ENCODE data around the gene CUL2.

Gene CUL2

DNA sequence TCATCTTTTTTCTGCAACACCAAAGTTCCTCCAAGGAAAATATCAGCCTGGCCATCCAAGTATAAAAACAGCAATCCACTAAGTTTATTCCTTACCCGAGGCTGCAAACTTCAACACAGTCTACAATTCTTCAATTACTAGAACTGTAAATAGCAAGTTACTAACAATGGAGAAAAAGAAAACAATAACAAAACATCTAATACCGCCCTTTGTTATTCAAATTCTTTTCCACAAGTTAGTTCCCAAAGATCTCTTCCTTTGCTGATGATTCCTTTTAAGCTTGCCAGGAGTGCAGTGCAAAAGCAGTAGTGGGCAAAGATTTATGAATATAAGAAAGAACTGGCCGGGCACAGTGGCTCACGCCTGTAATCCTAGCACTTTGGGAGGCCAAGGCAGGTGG, 86.2 kb downstream of the CUL2 start:
- no peak overlapping the region for H3K4me3 ChIP-seq (ENCODE audit: insufficient read depth, low read length, poor library complexity, severe bottlenecking)
- H3F3A ChIP-seq (ENCODE audit: insufficient read depth) = no peaks in the 10 kb centered on the region
- no peaks in the 10 kb centered on the region for H3K9me3 ChIP-seq (ENCODE audit: insufficient read depth, low read length)
- TF ChIP-seq, protein P1, sequence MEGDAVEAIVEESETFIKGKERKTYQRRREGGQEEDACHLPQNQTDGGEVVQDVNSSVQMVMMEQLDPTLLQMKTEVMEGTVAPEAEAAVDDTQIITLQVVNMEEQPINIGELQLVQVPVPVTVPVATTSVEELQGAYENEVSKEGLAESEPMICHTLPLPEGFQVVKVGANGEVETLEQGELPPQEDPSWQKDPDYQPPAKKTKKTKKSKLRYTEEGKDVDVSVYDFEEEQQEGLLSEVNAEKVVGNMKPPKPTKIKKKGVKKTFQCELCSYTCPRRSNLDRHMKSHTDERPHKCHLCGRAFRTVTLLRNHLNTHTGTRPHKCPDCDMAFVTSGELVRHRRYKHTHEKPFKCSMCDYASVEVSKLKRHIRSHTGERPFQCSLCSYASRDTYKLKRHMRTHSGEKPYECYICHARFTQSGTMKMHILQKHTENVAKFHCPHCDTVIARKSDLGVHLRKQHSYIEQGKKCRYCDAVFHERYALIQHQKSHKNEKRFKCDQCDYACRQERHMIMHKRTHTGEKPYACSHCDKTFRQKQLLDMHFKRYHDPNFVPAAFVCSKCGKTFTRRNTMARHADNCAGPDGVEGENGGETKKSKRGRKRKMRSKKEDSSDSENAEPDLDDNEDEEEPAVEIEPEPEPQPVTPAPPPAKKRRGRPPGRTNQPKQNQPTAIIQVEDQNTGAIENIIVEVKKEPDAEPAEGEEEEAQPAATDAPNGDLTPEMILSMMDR (IDR thresholded peaks at IDR 0.05; ENCODE audit: insufficient read depth, low read length, poor library complexity, severe bottlenecking) = no peak
- TF ChIP-seq EZH2phosphoT487 (conservative IDR thresholded peaks at IDR 0.05; ENCODE audit: low read length) = no peak
- H3K27ac ChIP-seq (ENCODE audit: low read depth, low read length) = no peak overlapping the region
- H3K9me2 ChIP-seq (replicated peaks; ENCODE audit: insufficient read depth, low read length) = no peaks in the 10 kb centered on the region
- peaks cover 3% of the 10 kb centered on the region; the same call in 1 of the 2 replicates for H3K36me3 ChIP-seq (ENCODE audit: low read length)
- no peaks in the 10 kb centered on the region for H4K20me1 ChIP-seq (ENCODE audit: low read depth, low read length)
- no peaks in the 10 kb centered on the region for H3K27me3 ChIP-seq (ENCODE audit: low read length)
- no peaks in the 10 kb centered on the region for H3K79me2 ChIP-seq (ENCODE audit: insufficient read depth, low read length)
- H2AFZ ChIP-seq (ENCODE audit: low read depth, low read length, severe bottlenecking) = no peak overlapping the region
- H3K9ac ChIP-seq (ENCODE audit: low read length) = no peak overlapping the region
- no peak overlapping the region for H3K4me2 ChIP-seq (ENCODE audit: low read depth, low read length, poor library complexity, severe bottlenecking)

- Histone ChIP-seq H3K9me2 (replicated peaks; ENCODE audit: insufficient read depth, low read length) (no peaks in the 10 kb centered on the region), H3K9ac (ENCODE audit: low read length) (no peak overlapping the region), H2AFZ (ENCODE audit: low read depth, low read length, severe bottlenecking) (no peak overlapping the region), H3K9me3 (ENCODE audit: insufficient read depth, low read length) (no peaks in the 10 kb centered on the region), H3F3A (ENCODE audit: insufficient read depth) (no peaks in the 10 kb centered on the region), H3K4me2 (ENCODE audit: low read depth, low read length, poor library complexity, severe bottlenecking) (no peak overlapping the region), H3K4me3 (ENCODE audit: insufficient read depth, low read length, poor library complexity, severe bottlenecking) (no peak overlapping the region), H3K27ac (ENCODE audit: low read depth, low read length) (no peak overlapping the region), H3K36me3 (ENCODE audit: low read length) (no peaks in the 10 kb centered on the region), H4K20me1 (ENCODE audit: low read depth, low read length) (no peaks in the 10 kb centered on the region), H3K27me3 (ENCODE audit: low read length) (no peaks in the 10 kb centered on the region), H3K79me2 (ENCODE audit: insufficient read depth, low read length) (no peaks in the 10 kb centered on the region)
- TF ChIP-seq, protein P1 (IDR thresholded peaks at IDR 0.05; ENCODE audit: insufficient read depth, low read length, poor library complexity, severe bottlenecking) = no peak
- TF ChIP-seq EZH2phosphoT487 (conservative IDR thresholded peaks at IDR 0.05; ENCODE audit: low read length) = no peak
Observed at GRCh38 chr10:35000936-35001335, 89.2 kb downstream of the CUL2 start.

GRCh38 chr10:34999532-34999931, 90.6 kb downstream of the CUL2 start:
- H3F3A ChIP-seq (ENCODE audit: insufficient read depth) = no peaks in the 10 kb centered on the region
- no peak overlapping the region for H3K4me2 ChIP-seq (ENCODE audit: low read depth, low read length, poor library complexity, severe bottlenecking)
- no peaks in the 10 kb centered on the region for H3K79me2 ChIP-seq (ENCODE audit: insufficient read depth, low read length)
- no peaks in the 10 kb centered on the region for H4K20me1 ChIP-seq (ENCODE audit: low read depth, low read length)
- no peak overlapping the region for H3K27ac ChIP-seq (ENCODE audit: low read depth, low read length)
- no peak overlapping the region for H3K4me3 ChIP-seq (ENCODE audit: insufficient read depth, low read length, poor library complexity, severe bottlenecking)
- TF ChIP-seq, protein P1 (IDR thresholded peaks at IDR 0.05; ENCODE audit: insufficient read depth, low read length, poor library complexity, severe bottlenecking) = no peak
- TF ChIP-seq EZH2phosphoT487 (conservative IDR thresholded peaks at IDR 0.05; ENCODE audit: low read length) = no peak
- no peaks in the 10 kb centered on the region for H3K27me3 ChIP-seq (ENCODE audit: low read length)
- H2AFZ ChIP-seq (ENCODE audit: low read depth, low read length, severe bottlenecking) = no peak overlapping the region
- no peak overlapping the region for H3K9ac ChIP-seq (ENCODE audit: low read length)
- H3K9me3 ChIP-seq (ENCODE audit: insufficient read depth, low read length) = no peaks in the 10 kb centered on the region
- no peaks in the 10 kb centered on the region for H3K36me3 ChIP-seq (ENCODE audit: low read length)
- H3K9me2 ChIP-seq (replicated peaks; ENCODE audit: insufficient read depth, low read length) = no peaks in the 10 kb centered on the region
